ENCODE measurements around the gene TLR1.

GRCh38 chr4:38832624-38833528 lies 28.3 kb upstream of the TLR1 start:
- TF ChIP-seq MAX (IDR thresholded peaks at IDR 0.05) = no peak
- no peak for TF ChIP-seq EP300 (IDR thresholded peaks at IDR 0.05; ENCODE audit: borderline replicate concordance)
- TF ChIP-seq CEBPB (IDR thresholded peaks at IDR 0.05) = no peak
- TF ChIP-seq TCF12 (IDR thresholded peaks at IDR 0.05; ENCODE audit: low read depth) = no peak
